Measurements from ENCODE around the gene MRPS33.
"Not testable (repeated sequence)": the region's sequence is repeated elsewhere in the genome, so short reads cannot be mapped to it uniquely, and the experiment has no call there.

Gene MRPS33

GRCh38 chr7:141014524-141015395 lies at the start of gene MRPS33:
MRPS33 (minus strand) TSS chr7:141014952; CDS start chr7:141010633, 4,319 bp downstream.
- peak; percentile 95 for FAIRE-seq
- peak; percentile 84 for DNase-seq (ENCODE audit: insufficient read length, low spot score)

GRCh38 chr7:141057788-141058187 lies 43.0 kb upstream of the MRPS33 start:
- DNase-seq (ENCODE audit: insufficient read length, low spot score) (no peak), FAIRE-seq (no peak)

- no peak for FAIRE-seq
- no peak for DNase-seq (ENCODE audit: insufficient read length, low spot score)
Observed at GRCh38 chr7:141055146-141055545, 40.4 kb upstream of the MRPS33 start.

GRCh38 chr7:141053626-141054025 lies 38.9 kb upstream of the MRPS33 start:
- DNase-seq (ENCODE audit: insufficient read length, low spot score) (no peak), FAIRE-seq (no peak)

- DNase-seq (ENCODE audit: insufficient read length, low spot score) (no peak), FAIRE-seq (no peak)
Observed at GRCh38 chr7:141045842-141046620, 31.3 kb upstream of the MRPS33 start.

GRCh38 chr7:141045126-141045841 lies 30.5 kb upstream of the MRPS33 start:
- FAIRE-seq (no peak), DNase-seq (ENCODE audit: insufficient read length, low spot score) (no peak)

- DNase-seq (ENCODE audit: insufficient read length, low spot score) (no peak), FAIRE-seq (no peak)
Observed at GRCh38 chr7:141043616-141044015, 28.9 kb upstream of the MRPS33 start.

- no peak for FAIRE-seq
- no peak for DNase-seq (ENCODE audit: insufficient read length, low spot score)
Observed at GRCh38 chr7:141042222-141043193, 27.8 kb upstream of the MRPS33 start.

- FAIRE-seq = no peak
- no peak for DNase-seq (ENCODE audit: insufficient read length, low spot score)
Observed at GRCh38 chr7:141039376-141039775, 24.6 kb upstream of the MRPS33 start.

- FAIRE-seq; DNase-seq (ENCODE audit: insufficient read length, low spot score): not testable (repeated sequence)
Observed at GRCh38 chr7:141038100-141038499, 23.3 kb upstream of the MRPS33 start.

GRCh38 chr7:141032539-141033323 lies 18.0 kb upstream of the MRPS33 start:
- not testable (repeated sequence) for FAIRE-seq; DNase-seq (ENCODE audit: insufficient read length, low spot score)

- DNase-seq (ENCODE audit: insufficient read length, low spot score) (no peak), FAIRE-seq (no peak)
Observed at GRCh38 chr7:141028767-141029166, 14.0 kb upstream of the MRPS33 start.

- DNase-seq (ENCODE audit: insufficient read length, low spot score) = no peak
- FAIRE-seq = no peak
Observed at GRCh38 chr7:141027043-141027442, 12.3 kb upstream of the MRPS33 start.

- FAIRE-seq = no peak
- no peak for DNase-seq (ENCODE audit: insufficient read length, low spot score)
Observed at GRCh38 chr7:141024668-141025067, 9.9 kb upstream of the MRPS33 start.

GRCh38 chr7:141023295-141023694 lies 8.5 kb upstream of the MRPS33 start:
- DNase-seq (ENCODE audit: insufficient read length, low spot score) = no peak
- no peak for FAIRE-seq

GRCh38 chr7:141017555-141017954 lies 2.8 kb upstream of the MRPS33 start:
- DNase-seq (ENCODE audit: insufficient read length, low spot score) (no peak), FAIRE-seq (no peak)

GRCh38 chr7:141016349-141016748 lies 1.6 kb upstream of the MRPS33 start:
- no peak for FAIRE-seq
- no peak for DNase-seq (ENCODE audit: insufficient read length, low spot score)

- FAIRE-seq = no peak
Observed at GRCh38 chr7:141014125-141014523, 628 bp downstream of the MRPS33 start.

GRCh38 chr7:141013345-141013715 lies 1.4 kb downstream of the MRPS33 start:
- DNase-seq (ENCODE audit: insufficient read length, low spot score) = no peak

More at GRCh38 chr7:141014125-141014523, 628 bp downstream of the MRPS33 start:
- DNase-seq (ENCODE audit: insufficient read length, low spot score) = no peak

More at GRCh38 chr7:141013345-141013715, 1.4 kb downstream of the MRPS33 start:
- peak; percentile 14 for FAIRE-seq
